ENCODE results near the gene SEPSECS.

GRCh38 chr4:25184056-25184455, 23.8 kb upstream of the SEPSECS start:
- no peak for TF ChIP-seq POLR2AphosphoS5 (IDR thresholded peaks at IDR 0.05)
- no peak for TF ChIP-seq CTCF (IDR thresholded peaks at IDR 0.05)
- TF ChIP-seq EP300 (IDR thresholded peaks at IDR 0.05): no peak
